Measurements from ENCODE around the gene AKR1C1.
"Not testable (repeated sequence)": the region's sequence is repeated elsewhere in the genome, so short reads cannot be mapped to it uniquely, and the experiment has no call there.

AKR1C1 gene

GRCh38 chr10:4947039-4947634 lies 16.1 kb upstream of the AKR1C1 start:
- no peak for DNase-seq (ENCODE audit: low read depth in 1 of 2, low spot score in 1 of 2)

DNA sequence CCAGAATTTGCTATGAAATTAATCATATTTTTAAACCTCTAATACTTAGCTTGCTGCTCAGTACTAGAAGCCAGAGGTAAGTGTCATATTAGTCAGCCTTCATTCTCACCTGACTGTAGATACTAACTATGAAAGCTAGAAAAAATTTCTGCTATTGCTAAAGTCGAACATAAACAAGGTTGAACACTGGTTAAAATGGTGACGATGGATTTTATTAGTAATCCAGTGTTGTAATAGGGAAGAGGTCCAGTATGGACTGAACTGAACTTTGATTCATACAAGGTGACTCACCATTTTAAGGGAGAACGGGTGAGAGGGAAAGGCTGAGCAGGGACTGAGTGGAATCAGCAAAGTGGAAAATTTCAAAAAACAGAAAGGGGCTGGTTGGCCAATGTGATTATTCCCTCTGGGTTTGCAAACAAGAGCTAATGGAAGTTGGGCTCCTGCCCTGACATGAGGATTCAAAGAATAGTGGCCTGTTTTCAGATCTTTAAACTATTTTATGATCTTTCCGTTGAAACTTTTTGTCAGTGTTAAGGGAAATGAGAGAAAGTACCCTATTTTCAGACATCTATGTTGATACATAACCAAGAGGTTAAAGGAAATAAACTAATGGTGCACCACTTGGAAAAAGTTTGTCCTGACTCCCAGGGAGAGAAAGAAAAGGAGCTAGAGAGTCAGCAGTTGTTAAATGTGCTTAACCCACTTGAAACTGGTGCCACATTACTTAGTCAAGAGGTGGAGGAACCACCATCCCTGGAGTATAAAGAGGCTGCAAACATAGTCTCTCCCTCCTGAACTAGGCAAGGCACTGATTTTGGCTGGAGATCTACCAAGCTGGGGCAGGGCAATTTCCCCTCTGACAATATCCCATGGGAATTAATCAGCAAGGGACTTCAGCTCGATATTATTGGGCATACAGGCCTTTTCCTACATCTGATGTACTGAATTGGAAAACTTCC lies 15.3 kb upstream of the AKR1C1 start:
- DNase-seq (ENCODE audit: low read depth in 1 of 2, low spot score in 1 of 2), result no peak

DNA sequence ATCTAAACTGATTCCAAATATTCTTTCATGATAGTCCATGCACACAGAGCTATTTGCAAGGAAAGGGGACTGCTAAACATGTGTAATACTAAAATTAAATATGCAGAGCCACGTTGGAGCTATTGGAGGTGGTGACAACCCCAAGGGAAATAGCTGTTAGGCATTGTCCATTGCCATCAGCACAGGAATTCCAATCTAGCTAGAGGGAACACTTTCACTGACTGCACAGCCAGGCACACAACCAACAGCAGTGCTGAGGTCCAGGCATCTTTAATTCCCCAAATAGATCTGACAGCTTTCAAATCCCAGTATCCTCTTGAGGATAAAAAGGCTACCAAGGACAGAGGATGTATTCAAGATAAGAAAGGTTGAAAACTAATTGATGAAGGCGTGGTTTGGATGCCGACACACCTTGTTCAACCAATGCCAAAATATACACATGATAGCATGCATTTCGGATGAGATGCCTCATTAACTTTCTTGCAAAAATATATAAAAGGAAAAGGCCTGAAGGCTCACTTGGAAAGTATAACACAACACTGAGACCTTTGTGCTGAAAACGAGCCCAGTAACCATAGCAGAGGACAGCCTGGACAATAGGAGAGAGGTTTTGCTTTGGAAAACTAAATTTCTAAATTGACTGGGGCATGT lies 11.6 kb upstream of the AKR1C1 start:
- not testable (repeated sequence) for DNase-seq (ENCODE audit: low read depth in 1 of 2, low spot score in 1 of 2)

GRCh38 chr10:4953405-4953804 lies 9.8 kb upstream of the AKR1C1 start:
- DNase-seq (ENCODE audit: low read depth in 1 of 2, low spot score in 1 of 2), result no peak

DNA sequence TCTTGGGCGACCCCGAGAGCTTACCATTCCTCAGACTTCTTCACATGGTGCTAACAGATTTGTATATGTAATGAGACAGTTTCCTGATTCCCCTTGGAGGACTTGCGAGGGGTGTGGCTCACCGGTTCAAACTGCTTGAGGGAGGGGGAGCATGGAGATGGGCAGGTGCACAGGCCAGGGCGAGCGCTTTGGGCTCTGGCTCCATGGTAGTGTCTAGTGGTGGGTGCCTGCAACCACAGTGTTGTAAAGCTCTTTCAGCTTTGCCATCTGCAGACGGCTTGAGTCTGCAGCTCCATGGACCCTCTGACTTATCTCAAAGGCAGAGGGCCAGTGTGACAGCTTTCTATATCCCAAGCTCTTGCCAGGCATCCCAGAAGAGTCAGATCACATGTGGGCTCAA lies 7.1 kb upstream of the AKR1C1 start:
- DNase-seq (ENCODE audit: low read depth in 1 of 2, low spot score in 1 of 2), result not testable (repeated sequence)

DNA sequence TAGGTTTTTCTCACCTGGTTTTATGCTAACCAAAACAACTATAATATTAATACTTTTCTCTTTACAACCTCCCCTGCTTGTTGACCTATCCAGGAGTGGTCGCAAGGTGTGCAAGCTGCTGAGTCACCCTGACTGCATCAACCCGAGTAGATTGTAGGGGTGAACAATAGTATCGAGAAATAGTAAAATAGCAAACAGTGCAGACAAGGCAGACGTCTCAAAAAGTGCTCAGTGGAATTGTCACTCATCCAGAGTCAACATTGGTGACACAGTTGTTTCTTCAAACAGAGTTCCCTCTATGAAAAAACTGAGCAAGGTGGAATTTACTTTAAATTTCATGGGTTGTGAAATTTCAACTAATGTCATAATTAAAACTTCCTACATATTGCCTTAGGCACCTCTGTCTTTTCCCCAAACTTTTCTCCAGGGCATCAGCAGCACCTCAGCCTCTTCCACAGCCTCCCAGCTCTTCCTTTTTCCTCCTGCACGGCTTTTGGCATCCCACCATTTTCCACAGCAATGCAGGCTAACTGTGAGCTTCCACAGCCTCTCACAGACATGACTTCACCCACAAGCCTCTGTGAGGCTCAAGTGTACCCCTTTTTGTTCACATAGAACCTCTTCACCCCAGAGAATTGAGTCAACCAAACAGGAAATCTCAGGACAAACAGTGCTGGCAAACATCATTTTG lies 6.1 kb upstream of the AKR1C1 start:
- not testable (repeated sequence) for DNase-seq (ENCODE audit: low read depth in 1 of 2, low spot score in 1 of 2)

- not testable (repeated sequence) for DNase-seq (ENCODE audit: low read depth in 1 of 2, low spot score in 1 of 2)
These were observed 1.7 kb upstream of the AKR1C1 start for GRCh38 chr10:4961558-4961957.

DNA sequence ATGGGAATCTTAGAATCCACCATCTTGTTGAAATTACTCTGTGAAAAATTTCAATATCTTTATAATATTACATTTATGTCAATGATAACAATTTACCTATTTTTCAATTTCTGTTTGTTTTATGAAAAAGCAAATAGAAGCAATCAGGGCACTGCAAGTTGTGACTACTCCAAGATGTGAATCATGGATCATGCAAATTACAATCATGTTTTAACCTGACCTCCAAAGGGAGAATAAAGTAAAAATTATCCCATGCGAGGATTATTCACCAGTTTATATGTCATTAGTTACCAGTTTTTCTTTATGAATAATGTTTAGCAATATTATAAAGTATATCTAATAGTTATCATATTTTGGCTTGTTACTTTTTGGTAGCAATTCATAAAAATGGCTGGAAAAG lies 907 bp upstream of the AKR1C1 start:
- not testable (repeated sequence) for DNase-seq (ENCODE audit: low read depth in 1 of 2, low spot score in 1 of 2)

- DNase-seq (ENCODE audit: low read depth in 1 of 2, low spot score in 1 of 2), result not testable (repeated sequence)
These were observed 570 bp downstream of the AKR1C1 start for GRCh38 chr10:4963815-4964154.

DNA sequence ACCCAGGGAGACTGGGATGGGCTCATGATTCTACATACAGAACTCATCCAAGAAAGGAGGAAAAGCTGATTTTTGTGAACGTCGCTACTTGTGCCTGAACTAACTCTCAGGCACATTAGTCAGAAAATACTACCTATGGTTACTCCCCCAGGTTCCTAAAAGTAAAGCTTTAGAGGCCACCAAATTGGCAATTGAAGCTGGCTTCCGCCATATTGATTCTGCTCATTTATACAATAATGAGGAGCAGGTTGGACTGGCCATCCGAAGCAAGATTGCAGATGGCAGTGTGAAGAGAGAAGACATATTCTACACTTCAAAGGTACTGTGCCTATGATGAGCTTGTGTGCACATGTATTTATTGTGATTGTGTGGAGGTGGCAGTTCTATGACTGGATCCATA lies 2.5 kb downstream of the AKR1C1 start:
- DNase-seq (ENCODE audit: low read depth in 1 of 2, low spot score in 1 of 2), result not testable (repeated sequence)

- not testable (repeated sequence) for DNase-seq (ENCODE audit: low read depth in 1 of 2, low spot score in 1 of 2)
These were observed 4.0 kb downstream of the AKR1C1 start for GRCh38 chr10:4967189-4967588.

DNA sequence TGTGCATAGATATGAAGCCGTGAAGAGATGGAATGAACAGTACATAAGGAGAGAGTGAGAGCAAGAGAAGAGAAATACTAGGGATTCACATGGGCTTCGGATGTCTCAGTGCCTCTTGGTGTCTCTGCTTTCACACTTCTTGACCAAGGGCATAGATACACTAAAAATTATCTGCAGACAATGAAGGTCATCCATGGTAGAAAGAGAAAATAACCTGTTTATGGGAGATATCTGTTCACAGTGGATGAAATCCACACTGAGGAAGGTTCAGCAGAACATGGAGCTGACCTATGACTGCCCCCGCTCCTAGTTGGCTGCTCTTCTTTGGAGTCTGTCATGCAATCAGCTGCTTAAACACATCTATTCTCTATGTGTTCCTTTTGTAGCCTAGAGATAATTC lies 6.1 kb downstream of the AKR1C1 start:
- not testable (repeated sequence) for DNase-seq (ENCODE audit: low read depth in 1 of 2, low spot score in 1 of 2)

GRCh38 chr10:4970362-4970761 lies 7.1 kb downstream of the AKR1C1 start:
- not testable (repeated sequence) for DNase-seq (ENCODE audit: low read depth in 1 of 2, low spot score in 1 of 2)

GRCh38 chr10:4972369-4973142 lies 9.3 kb downstream of the AKR1C1 start:
- not testable (repeated sequence) for DNase-seq (ENCODE audit: low read depth in 1 of 2, low spot score in 1 of 2)

DNA sequence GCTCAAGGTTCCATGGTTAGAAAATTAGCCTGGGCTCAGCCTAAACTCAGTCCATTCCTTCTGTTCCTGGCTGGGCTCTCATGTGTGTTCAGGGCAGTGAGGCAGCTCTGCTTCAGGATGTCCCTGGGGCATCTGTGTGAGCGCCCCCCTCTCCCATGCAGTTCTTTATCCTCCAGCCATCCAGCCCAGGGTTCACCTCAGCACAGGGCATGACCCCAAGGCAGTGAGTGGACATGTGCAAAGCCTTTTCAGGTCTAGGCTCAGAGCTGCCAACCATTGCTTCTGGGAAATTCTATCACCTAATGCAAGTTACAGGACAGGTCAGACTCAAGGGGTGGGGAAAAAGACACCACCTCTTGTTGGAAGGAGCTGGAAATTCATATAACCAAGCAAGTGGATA lies 10.1 kb downstream of the AKR1C1 start:
- DNase-seq (ENCODE audit: low read depth in 1 of 2, low spot score in 1 of 2), result not testable (repeated sequence)

- not testable (repeated sequence) for DNase-seq (ENCODE audit: low read depth in 1 of 2, low spot score in 1 of 2)
These were observed 11.2 kb downstream of the AKR1C1 start for GRCh38 chr10:4974400-4974799.

- DNase-seq (ENCODE audit: low read depth in 1 of 2, low spot score in 1 of 2), result no peak
These were observed 13.8 kb downstream of the AKR1C1 start for GRCh38 chr10:4977025-4977424.

- no peak for DNase-seq (ENCODE audit: low read depth in 1 of 2, low spot score in 1 of 2)
These were observed 15.7 kb downstream of the AKR1C1 start for GRCh38 chr10:4978870-4979269.

GRCh38 chr10:4980793-4981192 lies 17.6 kb downstream of the AKR1C1 start:
- DNase-seq (ENCODE audit: low read depth in 1 of 2, low spot score in 1 of 2), result no peak

- DNase-seq (ENCODE audit: low read depth in 1 of 2, low spot score in 1 of 2), result peak in 1 of 2 donors; percentile 3
These were observed 18.7 kb downstream of the AKR1C1 start for GRCh38 chr10:4981722-4982471.

Data from activated CD4-positive, alpha-beta T cell treated with anti-CD3 and anti-CD28 coated beads, Interleukin-2, amount 50 U/mL, for 24 hours (primary cell).